HEK293 (cell line): ENCODE data around the gene SREBF1.

Experiments
- ZNF362 ChIP-seq: fragments of 450-650 bp; formaldehyde crosslinking; IDR thresholded peaks from 2 replicates; pipeline ENCODE4 v1.5.1; 2016; ENCODE audit warnings: missing biosample characterization, missing genetic modification characterization
- ZNF426 ChIP-seq: fragments of 450-650 bp; formaldehyde crosslinking; IDR thresholded peaks from 2 replicates; pipeline ENCODE4 v1.5.1; 2017; ENCODE audit warnings: missing biosample characterization, missing genetic modification characterization, mild to moderate bottlenecking, inconsistent platforms, moderate library complexity
- ZNF513 ChIP-seq: fragments of 450-650 bp; IDR thresholded peaks from 2 replicates; pipeline ENCODE4 v1.5.1; 2018; ENCODE audit warnings: missing biosample characterization, missing genetic modification characterization
- TF ChIP-seq, protein P1 (sequence below): fragments of 450-650 bp; formaldehyde crosslinking; IDR thresholded peaks from 2 replicates; pipeline ENCODE4 v1.5.1; 2016; ENCODE audit warnings: missing biosample characterization, missing genetic modification characterization
- TF ChIP-seq, protein P2 (sequence below): fragments of 450-650 bp; formaldehyde crosslinking; IDR thresholded peaks from 2 replicates; pipeline ENCODE4 v1.5.1; 2016; ENCODE audit warnings: missing biosample characterization, missing genetic modification characterization
- TF ChIP-seq, protein P3 (sequence below): fragments of 450-650 bp; formaldehyde crosslinking; IDR thresholded peaks from 2 replicates; pipeline ENCODE4 v1.5.1; 2016; ENCODE audit warnings: missing biosample characterization, missing genetic modification characterization

GRCh38 chr17:17852930-17853329 lies 16.1 kb upstream of the SREBF1 start:
- TF ChIP-seq ZNF513 (no peak), ZNF426 (no peak), ZNF362 (tag by site-specific recombination) (no peak)
- TF ChIP-seq, protein P1, sequence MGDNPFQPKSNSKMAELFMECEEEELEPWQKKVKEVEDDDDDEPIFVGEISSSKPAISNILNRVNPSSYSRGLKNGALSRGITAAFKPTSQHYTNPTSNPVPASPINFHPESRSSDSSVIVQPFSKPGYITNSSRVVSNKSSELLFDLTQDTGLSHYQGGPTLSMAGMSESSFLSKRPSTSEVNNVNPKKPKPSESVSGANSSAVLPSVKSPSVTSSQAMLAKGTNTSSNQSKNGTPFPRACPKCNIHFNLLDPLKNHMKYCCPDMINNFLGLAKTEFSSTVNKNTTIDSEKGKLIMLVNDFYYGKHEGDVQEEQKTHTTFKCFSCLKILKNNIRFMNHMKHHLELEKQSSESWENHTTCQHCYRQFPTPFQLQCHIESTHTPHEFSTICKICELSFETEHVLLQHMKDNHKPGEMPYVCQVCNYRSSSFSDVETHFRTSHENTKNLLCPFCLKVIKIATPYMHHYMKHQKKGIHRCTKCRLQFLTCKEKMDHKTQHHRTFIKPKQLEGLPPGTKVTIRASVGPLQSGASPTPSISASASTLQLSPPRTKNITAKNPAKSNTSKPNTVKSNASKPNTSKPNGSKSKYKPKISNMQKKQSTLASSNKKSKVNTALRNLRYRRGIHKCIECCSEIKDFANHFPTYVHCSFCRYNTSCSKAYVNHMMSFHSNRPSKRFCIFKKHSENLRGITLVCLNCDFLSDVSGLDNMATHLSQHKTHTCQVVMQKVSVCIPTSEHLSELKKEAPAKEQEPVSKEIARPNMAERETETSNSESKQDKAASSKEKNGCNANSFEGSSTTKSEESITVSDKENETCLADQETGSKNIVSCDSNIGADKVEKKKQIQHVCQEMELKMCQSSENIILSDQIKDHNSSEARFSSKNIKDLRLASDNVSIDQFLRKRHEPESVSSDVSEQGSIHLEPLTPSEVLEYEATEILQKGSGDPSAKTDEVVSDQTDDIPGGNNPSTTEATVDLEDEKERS: no peak
- TF ChIP-seq, protein P2, sequence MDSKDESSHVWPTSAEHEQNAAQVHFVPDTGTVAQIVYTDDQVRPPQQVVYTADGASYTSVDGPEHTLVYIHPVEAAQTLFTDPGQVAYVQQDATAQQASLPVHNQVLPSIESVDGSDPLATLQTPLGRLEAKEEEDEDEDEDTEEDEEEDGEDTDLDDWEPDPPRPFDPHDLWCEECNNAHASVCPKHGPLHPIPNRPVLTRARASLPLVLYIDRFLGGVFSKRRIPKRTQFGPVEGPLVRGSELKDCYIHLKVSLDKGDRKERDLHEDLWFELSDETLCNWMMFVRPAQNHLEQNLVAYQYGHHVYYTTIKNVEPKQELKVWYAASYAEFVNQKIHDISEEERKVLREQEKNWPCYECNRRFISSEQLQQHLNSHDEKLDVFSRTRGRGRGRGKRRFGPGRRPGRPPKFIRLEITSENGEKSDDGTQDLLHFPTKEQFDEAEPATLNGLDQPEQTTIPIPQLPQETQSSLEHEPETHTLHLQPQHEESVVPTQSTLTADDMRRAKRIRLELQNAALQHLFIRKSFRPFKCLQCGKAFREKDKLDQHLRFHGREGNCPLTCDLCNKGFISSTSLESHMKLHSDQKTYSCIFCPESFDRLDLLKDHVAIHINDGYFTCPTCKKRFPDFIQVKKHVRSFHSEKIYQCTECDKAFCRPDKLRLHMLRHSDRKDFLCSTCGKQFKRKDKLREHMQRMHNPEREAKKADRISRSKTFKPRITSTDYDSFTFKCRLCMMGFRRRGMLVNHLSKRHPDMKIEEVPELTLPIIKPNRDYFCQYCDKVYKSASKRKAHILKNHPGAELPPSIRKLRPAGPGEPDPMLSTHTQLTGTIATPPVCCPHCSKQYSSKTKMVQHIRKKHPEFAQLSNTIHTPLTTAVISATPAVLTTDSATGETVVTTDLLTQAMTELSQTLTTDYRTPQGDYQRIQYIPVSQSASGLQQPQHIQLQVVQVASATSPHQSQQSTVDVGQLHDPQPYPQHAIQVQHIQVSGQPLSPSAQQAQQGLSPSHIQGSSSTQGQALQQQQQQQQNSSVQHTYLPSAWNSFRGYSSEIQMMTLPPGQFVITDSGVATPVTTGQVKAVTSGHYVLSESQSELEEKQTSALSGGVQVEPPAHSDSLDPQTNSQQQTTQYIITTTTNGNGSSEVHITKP (tag by site-specific recombination): no peak
- TF ChIP-seq, protein P3, sequence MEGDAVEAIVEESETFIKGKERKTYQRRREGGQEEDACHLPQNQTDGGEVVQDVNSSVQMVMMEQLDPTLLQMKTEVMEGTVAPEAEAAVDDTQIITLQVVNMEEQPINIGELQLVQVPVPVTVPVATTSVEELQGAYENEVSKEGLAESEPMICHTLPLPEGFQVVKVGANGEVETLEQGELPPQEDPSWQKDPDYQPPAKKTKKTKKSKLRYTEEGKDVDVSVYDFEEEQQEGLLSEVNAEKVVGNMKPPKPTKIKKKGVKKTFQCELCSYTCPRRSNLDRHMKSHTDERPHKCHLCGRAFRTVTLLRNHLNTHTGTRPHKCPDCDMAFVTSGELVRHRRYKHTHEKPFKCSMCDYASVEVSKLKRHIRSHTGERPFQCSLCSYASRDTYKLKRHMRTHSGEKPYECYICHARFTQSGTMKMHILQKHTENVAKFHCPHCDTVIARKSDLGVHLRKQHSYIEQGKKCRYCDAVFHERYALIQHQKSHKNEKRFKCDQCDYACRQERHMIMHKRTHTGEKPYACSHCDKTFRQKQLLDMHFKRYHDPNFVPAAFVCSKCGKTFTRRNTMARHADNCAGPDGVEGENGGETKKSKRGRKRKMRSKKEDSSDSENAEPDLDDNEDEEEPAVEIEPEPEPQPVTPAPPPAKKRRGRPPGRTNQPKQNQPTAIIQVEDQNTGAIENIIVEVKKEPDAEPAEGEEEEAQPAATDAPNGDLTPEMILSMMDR (tag by site-specific recombination): no peak
